GM21515 (cell line): ENCODE results near the gene ADAM12.
"Not testable (repeated sequence)": the region's sequence is repeated elsewhere in the genome, so short reads cannot be mapped to it uniquely, and the experiment has no call there.

Source experiments
- ATAC-seq: cut with Tn5 transposase; IDR thresholded peaks from one replicate; pipeline ENCODE4 v1.9.1; 2021; ENCODE audit not compliant: unreplicated experiment

ADAM12 gene

DNA sequence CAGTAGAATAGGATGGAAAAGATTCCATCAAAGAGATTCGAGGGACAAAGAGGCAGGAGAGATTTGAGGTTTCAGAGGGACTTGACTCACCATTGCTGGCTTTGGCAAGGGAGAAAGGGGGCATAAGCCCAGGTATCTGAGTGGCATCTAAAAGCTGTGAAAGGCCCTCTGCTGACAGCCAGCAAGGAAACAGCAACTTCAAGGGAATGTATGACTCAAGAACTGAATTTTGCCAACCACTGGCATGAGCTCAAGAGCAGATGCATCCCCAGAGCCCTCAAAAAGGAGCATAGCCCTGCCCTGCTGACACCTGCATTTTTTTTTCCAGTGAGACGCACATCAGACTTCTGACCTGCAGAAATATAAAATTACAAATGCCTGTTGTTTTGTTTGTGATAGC is 19.6 kb upstream of the ADAM12 start:
- ATAC-seq, result no peak

DNA sequence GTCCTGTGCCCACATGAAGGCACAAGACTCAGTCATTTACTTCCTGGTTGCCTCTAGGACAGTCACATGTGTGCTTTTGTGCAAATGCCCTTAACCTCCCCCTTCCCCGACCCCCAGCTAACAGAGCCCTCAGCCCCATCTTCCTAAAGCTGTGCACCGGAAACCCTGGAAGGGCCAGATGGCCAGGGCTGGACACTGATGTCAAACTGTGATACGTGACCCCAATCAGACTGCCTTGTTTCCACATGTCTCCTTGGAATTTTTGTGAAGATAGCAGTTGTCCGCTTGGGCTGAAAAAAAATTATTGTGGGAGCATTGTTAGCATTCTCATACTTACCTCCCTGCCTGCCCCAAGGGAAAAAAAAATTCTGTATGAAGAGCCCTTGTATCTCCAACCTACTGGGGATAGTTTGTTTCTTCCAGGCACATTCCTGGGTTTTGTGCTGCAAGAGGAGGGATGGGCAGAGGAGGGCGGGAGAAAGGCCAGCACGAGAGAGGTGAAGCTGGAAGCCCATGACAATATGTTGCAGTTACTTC is 17.0 kb upstream of the ADAM12 start:
- no peak for ATAC-seq

DNA sequence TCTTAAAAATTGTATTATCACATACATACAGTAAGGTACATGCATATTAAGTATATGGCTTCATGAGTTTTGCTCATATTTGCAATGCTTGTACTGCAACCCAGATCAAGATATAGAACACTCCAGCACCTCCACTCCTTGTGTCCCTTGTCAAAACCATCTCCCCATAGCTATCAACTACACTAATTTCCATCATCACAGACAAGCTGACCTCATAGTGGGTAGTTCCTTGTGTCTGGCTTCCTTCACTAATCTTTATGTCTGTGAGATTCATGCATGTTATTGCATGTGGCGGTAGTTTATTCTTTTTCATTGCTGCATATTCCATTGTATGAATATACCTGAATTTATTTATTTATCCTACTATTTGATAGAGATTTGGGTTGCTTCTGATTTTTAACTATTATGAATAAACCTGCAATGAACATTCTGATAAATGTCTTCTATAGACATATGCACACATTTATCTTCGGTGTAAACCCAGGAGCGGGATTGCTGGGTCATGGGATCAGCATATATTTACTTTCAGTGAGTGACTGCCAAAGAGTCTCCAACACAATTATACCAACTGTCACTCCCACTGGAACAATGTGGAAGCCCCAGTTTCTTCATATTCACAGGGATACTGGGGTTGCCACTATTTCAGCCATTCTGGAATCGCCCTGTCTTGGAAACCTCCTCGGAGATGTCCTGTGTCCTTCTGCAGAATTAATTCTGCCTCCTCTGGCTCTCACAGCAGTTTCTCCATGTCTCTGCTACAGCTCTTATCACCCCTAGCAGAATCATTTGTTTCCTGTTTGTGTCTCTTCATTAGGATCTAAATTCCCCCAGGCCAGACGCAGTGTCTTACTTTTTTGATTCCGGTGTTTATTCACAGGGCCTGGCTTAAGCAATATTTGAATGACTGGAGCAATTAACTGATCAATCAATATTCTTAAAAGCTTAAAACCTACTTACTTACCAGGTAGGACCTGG is 14.7 kb upstream of the ADAM12 start:
- ATAC-seq, result no peak

DNA sequence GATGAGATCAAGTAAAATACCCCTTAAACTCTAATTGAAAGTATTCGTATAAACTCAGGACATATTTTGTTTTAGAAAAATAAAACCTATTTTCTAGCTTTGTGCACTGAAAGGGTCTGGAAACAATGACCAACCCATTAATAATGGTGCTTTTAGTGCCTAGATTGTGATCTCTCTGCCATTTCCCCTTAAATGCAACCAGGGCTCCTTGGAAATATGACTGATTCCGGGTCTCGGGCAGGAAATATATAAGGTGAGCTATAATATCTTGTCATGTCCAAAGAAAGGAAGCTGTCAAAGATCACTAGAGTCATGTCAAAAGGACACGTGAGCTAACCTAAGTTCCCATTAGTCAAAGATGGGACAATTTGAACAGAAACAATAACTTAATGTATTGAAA is 12.4 kb upstream of the ADAM12 start:
- no peak for ATAC-seq

DNA sequence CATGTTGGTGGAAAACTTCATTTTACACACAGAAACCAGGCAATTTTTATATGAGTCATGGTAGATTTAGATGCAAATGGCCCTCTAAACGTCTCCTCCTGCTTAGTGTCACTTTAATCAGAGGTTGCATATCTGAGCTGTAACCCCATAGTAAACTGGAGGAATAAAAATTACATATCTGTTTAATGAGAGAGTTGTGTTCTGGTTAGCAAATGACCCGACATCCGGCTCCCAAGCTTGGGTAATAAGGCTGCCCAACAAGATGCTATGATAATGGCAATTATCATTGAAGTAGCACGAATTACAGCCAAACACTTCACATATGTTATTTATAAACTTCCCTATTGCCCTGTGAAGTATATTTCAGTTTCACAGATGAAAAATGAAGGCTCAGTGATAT is 10.6 kb upstream of the ADAM12 start:
- ATAC-seq, result no peak

DNA sequence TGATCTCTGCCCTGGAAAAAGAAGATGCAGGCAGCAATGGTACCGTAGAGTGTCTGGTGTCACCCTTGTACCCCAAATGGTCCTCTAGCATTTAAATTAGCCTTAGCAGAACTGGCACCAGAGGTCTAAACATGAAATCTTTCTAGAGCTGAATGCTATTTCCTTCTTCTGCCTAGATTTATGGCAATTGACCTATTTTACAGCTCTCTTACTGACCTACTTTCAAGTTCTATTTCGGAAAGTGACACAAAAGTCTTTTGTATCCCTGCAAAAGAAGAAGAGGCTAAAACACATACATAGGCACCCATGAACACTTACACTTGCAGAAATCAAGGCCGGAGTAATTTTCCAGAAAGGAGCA is 10.1 kb upstream of the ADAM12 start:
- no peak for ATAC-seq

DNA sequence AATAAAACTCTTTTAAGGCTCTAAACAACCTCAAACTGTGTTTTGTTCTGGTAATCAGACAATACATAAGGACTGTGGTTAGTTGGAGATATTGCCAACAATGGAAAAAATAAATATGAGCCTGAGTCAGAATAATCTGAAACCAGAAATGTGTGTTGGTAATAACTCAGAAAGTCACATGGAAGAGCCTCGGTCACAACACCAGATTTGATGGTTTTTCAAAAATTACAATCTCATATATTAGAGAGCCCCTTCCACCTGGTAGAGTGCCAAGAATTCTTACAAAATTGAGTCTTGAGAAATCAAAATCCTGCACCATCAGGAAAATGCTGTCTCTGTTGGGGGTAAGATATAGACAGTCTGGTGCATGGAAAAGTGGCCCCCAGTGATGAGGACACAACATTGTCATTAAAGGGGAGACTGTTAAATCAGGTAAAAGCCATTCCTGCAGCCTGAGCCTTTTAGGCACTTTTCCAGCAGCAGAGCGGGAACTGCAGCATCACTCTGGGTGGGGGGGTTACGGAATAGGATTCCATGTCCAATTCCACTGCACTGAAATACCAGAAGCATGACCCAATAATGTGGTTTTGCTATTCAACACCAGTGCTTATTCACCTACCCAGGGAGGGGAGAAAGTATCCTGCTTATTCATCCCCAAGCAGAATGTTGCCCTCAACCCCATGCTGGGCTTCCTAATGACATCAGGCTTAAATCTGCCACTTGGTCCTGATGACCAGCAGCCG is 9.5 kb upstream of the ADAM12 start:
- no peak for ATAC-seq

DNA sequence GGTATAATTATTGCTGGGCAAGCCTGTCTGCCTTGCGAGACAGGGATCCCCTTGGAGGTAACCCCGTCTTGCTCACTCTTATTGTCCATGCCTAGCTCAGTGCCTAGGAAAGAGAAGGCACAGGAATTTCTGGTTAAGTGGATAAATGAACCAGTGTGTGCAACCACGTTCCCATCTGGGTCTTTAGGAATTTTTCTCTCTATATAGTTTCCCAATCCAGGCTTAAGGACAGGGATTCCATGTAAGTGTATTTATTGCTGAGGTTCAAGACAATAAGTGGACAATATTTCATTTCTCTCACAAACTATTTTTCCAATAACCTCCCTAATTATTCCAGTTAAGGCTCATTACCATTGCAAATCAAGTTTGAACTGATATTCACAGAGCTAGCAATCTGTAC is 8.9 kb upstream of the ADAM12 start:
- no peak for ATAC-seq

DNA sequence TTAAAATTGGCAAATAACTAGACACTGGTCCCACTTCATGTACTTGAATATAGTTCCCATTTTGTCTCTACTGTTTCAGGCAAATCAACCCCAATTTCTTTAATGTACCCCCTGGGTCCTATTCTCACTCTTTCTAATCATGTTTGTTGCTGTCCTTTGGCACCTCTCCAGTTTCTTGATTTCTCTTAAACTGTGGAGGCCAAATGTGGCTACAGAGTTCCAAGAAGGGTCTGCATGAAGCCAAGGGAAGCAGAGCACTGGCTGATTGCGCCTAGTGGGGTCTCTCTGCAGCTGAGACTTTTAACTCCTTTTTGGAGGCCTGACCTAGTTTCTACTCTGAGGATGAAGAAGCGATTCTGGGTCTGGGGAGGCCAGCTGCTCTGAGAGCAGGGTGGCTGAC is 6.7 kb upstream of the ADAM12 start:
- ATAC-seq, result no peak

DNA sequence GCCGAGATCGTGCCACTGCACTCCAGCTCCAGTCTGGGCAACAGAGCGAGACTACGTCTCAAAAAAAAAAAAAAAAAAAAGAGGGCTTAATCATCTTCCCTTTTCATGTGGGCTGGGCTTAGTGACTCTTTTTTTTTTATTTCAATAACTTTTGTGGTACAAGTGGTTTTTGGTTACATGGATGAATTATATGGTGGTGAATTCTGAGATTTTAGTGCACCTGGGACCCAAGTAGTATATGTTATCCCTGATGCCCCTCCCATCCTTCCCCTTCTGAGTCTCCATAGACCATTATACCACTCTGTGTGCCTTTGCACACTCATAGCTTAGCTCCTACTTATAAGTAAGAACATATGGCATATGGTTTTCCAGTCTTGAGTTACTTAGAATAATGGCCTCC is 4.8 kb upstream of the ADAM12 start:
- ATAC-seq, result no peak

DNA sequence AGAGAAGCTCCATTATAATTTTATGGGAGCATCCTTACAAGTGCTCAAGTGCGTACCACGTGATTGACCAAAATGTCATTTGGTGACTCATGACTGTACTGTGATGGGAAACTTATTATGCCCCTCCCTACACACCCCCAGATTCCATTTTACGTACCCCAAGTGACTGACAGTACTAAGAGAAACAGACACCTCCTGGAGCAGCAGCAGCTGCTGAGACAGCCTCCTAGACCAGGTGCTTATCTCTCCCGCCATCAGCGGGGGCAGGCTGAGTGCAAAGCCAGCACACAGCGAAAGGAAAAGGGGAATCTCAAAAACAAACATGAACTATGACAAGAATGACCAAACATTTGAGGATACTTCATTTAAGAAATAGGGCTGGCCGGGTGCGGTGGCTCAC is 4.2 kb upstream of the ADAM12 start:
- no peak for ATAC-seq

DNA sequence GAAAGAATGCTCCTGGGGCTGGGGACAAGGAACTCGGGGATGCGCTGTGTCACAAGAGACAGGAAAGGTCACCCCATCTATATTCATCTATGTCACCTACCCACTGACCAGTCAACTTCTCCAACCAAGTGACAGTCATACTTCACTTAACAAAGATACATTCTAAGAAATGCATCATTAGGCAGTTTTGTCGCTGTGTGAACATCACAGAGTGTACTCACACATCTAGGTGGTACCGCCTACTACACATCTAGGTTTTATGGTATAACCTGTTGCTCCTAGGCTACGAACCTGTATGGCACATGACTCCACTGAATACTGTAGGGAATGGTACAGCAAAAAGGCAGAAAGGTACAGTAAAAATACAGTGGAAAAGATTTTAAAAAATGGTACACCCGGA is 3.8 kb upstream of the ADAM12 start:
- ATAC-seq, result no peak

DNA sequence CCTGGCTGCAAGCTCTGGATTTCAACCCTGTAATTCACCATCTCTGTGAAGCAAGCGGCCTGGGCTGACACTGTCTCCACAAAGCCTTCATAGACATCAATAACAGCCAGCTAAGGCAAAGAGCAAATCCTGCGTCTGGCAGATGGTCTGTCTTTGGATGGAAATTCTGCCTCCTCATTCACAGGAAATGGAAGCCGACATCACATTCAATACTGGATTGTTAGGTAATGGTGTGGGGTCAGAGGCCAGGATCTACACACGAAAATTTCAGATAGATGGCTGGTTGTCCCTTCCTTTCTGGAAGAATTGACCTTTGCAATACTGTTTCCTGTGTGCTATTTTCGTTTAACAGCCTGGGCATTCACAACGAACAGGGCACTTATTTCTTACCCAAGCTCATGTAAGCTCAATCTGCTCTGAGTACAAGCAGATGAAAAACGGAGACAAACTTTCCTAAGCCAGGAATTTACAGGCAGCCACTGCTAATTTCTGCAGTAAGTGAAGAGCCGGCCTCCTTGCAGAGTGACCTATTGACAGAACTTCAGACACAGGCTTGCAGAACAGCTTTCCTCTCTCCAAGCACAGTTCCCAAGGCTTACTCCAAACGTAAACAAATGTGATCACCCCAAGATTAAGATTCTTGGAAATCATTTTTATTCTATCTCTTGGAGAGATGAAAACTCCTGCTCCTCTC is 3.1 kb upstream of the ADAM12 start:
- ATAC-seq, result no peak

DNA sequence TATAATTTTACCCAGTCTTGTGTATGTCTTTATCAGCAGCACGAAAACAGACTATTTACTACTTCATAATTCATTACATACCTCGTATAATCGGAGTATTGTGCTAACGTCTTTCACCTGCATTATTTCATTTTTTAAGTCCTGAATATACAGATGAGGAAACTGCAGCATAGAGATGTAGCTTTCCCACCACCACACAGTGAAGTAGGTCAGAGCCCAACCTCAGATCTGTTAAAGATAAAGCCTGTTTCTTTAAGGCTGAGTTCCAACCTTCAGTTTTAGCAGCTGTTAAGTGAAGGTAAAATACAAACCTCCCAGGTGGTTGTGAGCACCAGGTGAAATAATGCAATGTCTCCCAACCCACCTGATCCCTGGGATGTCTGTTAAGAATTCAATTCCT is 2.0 kb upstream of the ADAM12 start:
- ATAC-seq, result no peak

DNA sequence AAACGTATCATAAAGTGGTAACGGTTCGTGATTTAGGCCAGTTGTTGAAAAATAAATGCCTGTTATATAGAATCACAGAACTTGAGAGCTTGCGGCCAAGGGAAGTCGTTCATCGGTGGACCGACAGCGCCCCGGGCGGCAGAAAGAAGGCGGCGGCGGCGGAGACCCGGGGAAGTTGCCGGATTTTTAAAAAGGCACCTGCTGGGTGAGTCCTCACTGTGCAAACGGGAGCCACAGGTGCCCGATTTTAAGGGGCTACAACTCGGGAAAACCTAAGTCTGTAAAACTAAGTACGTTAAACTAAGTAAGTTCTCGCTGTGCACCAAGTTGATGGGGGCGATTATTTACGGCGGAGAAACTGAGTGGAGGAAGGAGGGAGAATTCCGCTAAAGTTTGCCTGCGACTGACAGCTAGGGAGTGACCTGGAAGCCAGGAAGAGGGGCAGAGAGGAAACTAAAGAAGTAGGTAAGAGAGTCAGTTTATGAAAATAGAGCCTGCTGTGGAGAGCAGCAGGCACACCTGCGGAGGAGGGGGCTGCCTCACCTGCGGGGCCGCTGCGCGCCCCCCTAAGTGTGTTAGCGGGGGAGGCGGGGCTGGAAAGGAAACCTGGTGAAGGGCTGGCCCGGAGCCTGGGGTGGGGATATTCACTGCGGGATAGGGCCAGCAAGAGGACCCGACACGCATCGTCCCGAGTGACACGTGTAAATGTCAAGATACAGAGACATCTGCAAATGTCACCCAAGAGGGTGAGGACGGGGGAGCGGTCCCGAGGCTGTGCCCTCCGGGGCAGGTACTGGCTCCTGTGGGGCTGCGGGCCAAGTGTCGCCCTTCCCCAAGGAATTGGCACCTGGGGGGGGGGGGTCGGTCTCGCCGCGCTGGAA is 996 bp downstream of the ADAM12 start:
- ATAC-seq, result no peak

DNA sequence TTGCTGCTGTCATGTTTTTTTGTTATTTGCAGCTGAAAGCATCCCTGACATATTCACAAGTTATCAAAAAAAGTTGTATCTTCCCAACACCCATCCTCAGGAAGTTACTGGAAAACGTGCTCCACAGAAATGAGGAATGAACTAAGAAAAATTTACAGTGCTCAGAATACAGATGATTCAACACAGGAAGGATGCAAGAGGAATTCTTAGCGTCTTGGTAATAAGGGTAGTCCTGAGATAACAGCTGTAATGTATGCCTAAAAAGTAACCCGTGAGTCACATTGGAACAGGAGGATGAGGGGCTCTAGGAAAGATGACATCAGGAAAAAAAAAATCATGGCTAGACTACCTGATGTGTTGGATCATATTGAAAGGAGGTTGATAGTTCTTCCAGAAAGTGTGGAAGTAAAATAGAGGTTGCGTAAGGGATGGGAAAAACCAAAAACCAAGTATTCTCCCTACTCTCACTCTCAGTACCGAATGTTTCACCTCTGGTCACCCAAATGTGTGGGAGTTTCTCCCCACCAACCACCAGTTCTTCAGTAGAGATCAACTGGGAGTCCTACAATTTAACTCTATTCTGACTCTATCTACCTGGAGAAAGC is 3.9 kb downstream of the ADAM12 start:
- ATAC-seq, result no peak

DNA sequence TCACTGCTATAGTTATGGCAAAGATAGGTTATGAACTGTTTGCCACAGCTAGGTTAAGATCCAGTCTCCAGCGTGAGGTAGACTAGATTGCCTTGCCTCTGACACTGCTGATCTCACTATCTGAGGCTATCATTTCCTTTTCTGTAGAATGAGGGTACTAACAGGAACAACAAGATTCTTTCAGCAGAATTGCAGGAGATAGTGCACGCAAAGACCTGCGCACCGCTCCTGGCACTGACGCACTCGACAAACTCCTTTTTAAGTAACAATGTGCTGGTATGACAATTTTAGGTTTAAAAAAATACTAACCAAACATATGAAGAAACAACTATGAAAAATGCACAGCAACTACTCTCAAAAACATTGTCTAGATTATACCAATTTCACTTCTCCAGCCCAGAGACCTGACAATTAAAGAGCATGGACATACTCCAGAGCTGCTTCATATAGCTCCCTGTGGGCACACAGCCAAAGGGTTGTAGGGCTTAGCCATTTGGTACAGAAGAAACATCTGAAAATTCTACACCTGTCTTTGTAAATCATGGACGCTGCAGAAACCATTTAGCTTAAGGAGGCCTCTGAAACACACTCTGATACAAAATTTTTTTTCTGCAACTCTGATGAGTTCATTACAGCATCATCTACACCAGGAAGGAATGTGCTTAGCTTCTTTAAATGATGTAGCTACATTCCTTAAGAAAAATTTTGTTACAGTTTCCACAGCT is 7.8 kb downstream of the ADAM12 start:
- ATAC-seq, result no peak

DNA sequence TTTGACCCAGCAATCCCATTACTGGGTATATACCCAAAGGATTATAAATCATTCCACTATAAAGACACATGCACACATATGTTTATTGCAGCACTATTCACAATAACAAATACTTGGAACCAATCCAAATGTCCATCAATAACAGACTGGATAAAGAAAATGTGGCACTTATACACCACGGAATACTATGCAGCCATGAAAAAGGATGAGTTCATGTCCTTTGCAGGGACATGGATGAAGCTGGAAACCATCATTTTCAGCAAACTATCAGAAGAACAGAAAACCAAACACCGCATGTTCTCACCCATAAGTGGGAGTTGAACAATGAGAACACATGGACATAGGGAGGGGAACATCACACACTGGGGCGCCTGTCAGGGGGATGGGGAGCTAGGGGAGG is 9.1 kb downstream of the ADAM12 start:
- not testable (repeated sequence) for ATAC-seq

DNA sequence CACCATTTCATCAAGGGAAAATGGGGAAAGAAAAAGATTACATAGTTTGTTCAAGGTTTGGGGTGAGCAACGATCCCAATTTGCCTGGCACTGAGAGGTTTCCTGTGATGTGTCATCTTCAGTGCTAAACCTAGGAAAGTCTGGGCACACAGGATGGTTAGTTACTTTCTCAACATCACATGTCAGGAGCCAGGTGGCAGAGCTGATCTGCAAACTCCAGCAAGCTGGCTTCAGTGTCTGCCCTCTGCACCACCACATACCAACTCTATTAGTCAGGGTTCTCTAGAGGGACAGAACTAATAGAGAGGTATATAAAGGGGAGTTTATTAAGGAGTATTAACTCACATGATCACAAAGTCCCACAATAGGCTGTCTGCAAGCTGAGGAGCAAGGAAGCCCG is 11.3 kb downstream of the ADAM12 start:
- ATAC-seq, result no peak
